NB4 (cell line): Measurements from ENCODE around the gene MAP1B.

Source experiments
- CTCF ChIP-seq: IDR thresholded peaks from one replicate; pipeline ENCODE4 v1.5.1; 2012; ENCODE audit warnings: low read depth, low read length
- MAX ChIP-seq: IDR thresholded peaks from 2 replicates; pipeline ENCODE4 v1.6.1; 2011; ENCODE audit warnings: low read depth, low read length
- POLR2A ChIP-seq: IDR thresholded peaks from 2 replicates; pipeline ENCODE4 v1.6.1; 2011; ENCODE audit warnings: mild to moderate bottlenecking; ENCODE audit not compliant: insufficient read length; ENCODE audit errors: extremely low read depth

- no peak for TF ChIP-seq CTCF
- TF ChIP-seq POLR2A: no peak
- no peak for TF ChIP-seq MAX
Observed at GRCh38 chr5:72179028-72179815, 71.9 kb downstream of the MAP1B start.
